T-helper 1 cell (primary cell): Measurements from ENCODE around the gene EMC8.

Source experiments
- DNase-seq, 5 donors: peaks; one replicate each; pipeline ENCODE4 v3.0.0-alpha.2; 2012 to 2020

Gene EMC8

DNA sequence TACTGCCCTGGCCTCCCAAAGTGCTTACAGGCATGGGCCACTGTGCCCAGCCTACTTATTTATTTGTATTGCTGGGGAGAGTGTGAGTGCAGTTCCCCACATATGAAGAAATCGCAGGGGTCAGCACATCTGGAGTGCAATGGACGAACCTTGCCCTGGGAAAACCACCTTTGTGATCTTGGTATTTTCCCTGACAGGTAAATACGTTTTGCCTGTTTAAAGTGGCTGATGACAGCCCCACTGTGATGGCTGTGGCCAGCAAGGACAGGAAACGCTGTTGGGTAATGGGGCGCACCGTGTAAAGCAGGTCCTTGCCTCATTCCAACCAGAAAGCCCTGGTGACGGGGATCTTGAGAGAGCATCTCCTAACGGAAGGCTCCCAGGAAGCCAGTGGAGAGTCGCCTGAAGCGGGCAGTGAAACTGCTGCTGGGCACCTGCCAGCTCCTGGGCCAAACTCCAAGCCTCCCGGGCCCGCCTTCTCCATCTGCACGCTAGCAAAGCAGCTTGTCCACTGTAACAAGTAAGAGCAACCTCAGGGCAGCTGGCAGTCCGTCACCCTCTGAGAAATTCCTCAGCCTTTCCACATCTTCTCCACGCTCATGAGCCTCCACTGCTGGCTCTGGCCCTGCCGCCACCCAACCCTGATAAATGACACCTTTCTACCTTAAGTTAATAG, 17.5 kb downstream of the EMC8 start:
- DNase-seq, result no peak

DNA sequence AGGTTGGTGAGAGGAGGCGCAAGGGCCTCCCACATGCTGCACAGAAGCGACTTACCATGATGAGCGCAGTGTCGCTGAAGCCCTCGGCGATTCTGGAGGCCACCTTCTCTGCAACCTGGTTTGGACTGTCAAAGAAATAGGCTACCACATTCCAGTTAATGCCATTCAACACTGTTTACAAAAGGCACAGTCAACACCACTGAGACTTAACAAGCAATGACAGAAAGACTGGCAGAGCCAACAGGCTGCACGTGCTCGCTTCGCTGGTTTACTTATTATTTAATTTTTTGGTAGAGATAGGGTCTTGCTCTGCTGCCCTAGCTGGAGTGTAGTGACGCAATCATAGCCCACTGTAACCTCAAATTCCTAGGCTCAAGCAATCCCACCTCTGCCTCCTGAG, 18.2 kb downstream of the EMC8 start:
- DNase-seq, result no peak

DNA sequence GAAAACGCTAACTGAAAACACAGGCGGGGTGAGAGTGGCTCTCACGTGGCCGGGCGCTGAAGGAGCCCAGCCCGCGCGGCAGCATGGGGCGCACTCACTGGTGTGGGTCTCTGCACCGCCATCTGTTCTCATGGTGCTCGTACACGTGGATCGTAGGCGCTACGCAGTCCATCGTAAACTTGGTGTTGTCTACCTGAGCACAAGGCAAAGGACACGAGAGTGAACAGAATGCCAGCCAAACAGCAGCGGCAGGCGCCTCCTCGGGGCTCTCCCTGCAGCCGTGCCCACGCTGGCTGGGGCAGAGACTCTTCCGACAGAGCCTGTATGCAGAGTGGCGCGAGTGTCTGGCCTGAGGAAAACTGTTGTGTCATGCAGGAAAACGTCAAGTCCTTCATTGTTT, 19.1 kb downstream of the EMC8 start:
- no peak for DNase-seq

GRCh38 chr16:85778873-85779272, 20.5 kb downstream of the EMC8 start:
- no peak for DNase-seq

DNA sequence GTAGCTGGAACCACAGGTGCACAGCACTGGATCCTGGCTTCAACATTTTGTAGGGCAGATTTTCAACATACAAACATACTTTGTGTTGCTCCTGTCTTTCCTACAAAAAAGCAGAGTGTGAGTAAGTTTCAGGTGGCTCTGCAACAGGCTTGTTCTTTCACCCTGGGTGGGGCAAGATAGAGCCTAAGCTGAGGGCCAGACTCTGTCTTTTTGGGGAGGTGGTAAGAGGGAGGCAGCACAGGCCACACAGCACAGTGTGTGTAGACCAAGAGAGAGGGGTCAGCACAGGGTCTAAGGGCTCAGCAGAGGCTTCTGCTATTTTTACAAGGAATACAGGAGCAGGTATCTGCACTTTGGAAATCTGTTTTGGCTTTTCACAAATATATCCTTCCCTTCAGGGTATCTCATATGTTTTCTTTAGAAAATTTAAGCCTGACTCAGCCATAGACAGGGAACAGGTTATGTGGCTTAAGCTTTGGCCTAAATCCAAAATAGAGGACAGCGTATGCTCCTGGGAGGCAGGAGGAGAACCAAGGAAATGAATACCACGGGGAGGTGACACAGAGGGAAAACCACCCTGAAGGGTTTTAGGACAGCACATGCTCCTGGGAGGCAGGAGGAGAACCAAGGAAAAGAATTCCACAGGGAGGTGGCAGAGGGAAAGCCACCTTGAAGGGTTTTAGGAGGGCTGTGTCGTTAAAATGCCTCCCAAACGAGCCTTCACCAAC, 21.6 kb downstream of the EMC8 start:
- no peak for DNase-seq

- no peak for DNase-seq
These were observed 24.5 kb downstream of the EMC8 start for GRCh38 chr16:85774811-85775210.

- no peak for DNase-seq
These were observed 25.2 kb downstream of the EMC8 start for GRCh38 chr16:85774136-85774535.

DNA sequence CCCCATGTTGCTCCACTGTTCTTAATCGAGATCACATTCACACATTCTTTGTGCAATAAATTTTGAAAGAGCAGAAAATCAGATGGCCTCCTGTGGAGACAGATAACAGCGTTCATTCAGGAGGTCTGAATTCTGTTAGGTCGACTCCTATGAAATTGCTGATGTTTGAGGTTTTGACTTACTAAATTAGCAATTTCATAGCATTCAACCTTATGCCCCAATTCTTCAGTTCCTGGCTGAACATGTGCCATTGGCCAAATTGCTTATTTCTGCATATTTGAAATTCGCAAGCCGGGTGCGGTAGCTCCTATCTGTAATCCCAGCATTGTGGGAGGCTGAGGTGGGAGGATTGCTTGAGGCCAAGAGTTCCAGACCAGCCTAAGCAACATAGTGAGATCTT, 26.3 kb downstream of the EMC8 start:
- no peak for DNase-seq

GRCh38 chr16:85770741-85771140, 28.6 kb downstream of the EMC8 start:
- DNase-seq, result no peak

- DNase-seq, result no peak
These were observed 31.1 kb downstream of the EMC8 start for GRCh38 chr16:85768199-85768598.

- DNase-seq, result no peak
These were observed 31.8 kb downstream of the EMC8 start for GRCh38 chr16:85767531-85767930.

DNA sequence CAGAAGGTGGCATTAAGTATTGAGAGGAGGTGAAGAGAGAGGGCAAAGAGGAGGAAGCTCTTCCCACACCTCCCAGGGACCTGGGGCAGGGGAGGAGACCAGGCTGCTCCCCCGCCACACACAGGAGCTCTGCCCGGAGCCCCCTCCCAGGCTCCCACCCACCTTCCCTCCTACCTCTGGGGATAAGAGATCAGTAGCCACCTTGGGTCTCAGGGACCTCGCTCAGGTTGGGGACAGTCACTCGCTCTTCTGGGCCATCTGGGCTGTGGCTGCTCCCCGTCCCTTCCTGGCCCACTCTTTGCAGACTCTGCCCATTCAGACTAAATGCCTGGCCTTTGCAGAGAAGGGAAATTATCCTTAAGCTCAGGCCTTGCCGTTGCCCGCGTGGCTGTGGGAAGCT, 33.6 kb downstream of the EMC8 start:
- DNase-seq, result no peak

DNA sequence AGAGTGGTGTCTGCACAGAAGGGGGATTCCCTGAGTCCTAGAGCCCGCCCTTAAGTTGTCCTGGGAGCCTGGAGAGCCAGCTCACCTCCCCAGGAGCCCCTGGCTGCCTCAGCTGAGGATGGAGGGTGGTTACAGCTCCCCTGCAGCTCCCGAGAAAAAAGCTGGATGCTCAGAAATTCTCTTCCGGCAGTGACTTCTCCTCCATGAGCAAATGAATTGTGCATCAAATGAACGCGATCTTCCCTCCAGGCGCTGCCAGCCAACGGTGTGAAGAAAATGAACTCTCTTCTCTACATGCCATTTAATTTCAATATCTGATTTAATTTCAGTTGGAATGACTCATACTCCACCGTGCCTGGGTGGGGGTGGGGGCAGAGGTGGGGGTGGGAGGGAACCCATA, 34.1 kb downstream of the EMC8 start:
- no peak for DNase-seq

GRCh38 chr16:85763616-85764015, 35.7 kb downstream of the EMC8 start:
- DNase-seq, result no peak

DNA sequence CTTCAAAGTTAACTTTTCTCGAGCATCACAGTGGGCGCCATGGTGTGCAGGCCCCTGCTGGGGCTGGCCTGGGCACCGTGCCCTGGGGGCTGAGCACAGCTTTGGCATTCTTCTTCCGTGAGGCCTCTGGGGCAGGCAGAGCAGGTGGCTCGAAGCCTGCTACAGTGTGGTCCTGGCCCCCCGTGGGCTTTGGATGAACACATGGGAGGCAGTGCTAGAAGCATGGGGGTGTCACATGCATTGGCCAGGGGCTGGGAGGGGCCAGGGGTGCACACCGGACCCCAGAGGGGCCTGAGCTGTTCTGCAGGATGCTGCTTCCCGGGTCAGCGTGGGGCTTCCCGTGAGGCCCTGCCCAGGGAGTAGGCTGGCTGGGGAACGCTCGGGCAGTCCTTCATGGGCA, 36.4 kb downstream of the EMC8 start:
- DNase-seq, result no peak

DNA sequence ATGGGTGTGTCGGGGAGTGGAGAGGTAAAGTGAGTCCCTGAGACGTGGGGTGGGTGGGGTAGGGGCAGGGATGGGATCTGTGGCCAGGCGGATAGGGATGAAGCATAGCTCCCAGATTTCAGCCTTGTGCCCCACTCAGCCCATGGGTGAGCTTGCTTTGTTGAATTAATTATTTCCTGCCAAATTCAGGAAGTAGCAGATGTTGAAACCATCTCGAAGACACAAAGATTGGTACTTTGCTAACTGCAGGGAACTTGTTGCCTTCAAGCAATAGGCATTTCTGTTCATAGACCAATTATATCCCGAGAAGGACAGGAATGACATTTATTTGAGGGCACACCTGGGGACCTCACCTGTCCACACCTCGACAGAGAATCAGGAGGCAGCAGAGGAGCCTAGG, 37.5 kb downstream of the EMC8 start:
- no peak for DNase-seq

DNA sequence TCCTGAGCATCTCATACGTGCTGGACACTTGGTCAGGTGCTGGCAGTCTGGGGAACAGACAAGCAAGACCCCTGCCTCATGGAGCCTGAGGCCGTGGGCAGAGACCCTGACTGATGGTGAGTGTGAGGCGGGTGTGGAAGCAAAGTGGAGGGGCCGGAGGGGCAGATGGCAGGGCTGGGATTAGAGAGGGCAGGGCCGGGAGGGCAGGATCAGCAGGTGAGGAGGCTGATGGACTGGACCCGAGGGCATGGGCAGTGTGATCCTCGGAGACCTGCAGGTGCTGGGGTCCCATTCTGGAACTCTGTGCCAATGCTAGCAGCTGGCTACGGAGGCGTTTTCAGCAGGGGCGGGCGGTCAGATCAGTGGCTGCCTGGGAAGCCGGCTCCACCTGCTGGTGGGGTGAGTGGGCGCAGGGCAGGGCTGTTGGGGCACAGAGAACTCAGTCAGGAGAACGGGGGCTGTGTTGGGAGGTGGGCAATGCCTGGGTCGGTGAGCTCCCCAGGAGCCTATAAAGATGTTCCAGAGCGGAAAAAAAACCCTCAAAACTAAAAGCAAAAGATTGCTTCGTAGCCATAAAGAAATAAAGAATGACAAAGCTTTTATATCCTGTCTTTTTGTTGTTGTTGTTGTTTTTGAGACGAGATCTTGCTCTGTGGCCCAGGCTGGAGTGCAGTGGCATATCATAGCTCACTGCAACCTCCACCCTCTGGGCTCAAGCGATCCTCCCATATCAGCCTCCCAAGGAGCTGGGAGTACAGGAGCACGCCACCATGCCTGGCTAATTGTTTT, 39.5 kb downstream of the EMC8 start:
- DNase-seq, result no peak

GRCh38 chr16:85759136-85759535, 40.2 kb downstream of the EMC8 start:
- no peak for DNase-seq

DNA sequence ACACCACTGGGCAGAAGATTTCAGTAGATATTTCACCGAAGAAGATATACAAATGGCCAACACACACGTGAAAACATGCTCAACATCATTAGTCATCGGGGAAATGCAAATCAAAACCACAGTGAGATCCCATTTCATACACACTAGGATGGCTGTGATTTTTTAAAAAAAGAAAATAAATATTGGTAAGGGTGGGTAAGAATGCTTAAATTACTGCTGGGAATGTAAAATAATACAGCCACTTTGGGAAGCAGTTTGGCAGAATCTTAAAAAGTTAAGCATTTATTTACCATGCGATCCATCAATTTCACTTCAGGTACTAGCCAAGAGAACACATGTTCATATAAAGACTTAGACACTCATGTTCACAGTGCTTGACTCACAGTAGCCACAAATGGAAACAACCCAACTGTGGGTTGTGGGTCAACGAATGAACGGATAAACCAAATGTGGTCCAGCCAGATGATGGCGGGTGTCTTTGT, 42.0 kb downstream of the EMC8 start:
- DNase-seq, result no peak

DNA sequence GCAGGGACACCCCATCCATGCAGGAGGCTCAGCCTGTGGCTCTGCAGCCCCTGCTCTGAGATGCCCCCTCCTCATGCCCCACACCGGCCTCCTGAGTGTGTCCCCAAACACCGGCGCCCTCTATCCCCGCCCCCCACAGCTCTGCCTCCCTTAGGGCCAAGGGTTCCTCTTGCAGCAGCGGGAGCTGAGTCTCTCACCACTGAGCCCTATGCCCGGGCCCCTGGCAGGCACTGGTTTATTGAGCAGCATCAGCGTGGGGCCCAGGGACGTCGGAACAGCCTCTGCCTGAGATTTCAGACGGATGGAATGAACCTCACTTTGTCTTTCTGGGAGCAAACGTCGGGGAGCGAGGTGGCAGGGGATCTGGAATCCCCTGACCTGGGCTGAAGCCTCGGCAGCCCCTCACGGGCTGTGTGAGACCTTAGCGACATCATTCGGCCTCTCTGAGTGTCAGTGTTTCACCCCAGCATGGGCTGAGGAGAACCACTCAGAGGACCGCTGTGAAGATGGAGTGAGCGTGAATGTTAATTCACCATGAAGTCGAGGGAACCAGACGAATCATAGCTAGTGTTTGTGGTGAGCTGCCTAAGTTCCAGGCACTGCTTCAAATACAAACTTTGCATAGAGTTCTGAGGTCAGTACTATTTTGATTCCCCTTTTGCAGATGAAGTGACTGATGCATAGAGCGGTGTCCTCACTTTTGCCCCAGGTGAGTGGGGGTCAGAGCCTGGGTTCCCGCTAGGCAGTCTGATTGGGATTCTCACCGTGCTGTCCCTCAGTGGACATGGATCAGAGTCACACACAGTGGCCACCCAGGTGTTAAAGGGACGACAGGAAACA, 43.2 kb downstream of the EMC8 start:
- no peak for DNase-seq

GRCh38 chr16:85754413-85754812, 44.9 kb downstream of the EMC8 start:
- no peak for DNase-seq

DNA sequence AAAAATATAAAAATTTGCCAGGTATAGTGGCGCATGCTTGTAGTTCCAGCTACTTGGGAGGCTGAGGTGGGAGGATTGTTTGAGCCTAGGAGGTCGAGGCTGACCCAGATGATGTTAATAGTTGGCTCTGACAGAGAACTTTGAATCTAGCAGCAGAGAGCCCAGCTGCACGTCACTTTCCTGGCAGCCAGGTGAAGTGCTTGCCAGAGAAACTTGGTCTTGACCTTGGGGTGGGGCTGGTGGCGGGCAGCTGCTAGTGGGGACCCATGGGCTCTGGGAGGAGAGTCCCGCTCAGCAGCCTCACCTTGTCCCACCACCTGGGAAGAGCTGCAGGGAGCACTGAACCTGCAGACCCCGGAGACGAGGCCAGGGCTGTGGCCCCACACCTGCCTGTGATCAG, 45.4 kb downstream of the EMC8 start:
- no peak for DNase-seq

DNA sequence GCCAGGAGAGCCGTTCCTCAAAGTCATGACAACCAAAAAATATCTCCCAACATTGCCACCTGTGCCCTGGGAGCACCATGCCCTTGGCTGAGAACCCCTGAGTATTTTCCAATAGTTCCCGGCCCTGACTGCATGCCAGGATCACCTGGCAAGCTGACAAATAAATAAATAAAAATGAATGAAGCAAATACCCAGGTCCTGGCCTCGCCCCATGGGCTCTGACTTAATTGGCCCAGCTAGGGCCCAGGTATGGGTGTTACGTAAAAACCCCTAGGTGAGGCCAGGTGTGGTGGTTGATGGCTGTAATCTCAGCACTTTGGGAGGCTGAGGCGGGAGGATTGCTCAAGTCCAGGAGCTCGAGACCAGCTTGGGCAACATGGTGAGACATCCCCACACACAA, 45.8 kb downstream of the EMC8 start:
- DNase-seq, result no peak
